Keratinocyte (primary cell): ENCODE results near the gene LAMA1. TPM values are rescaled to one million over a fixed set of nuclear protein-coding genes. Genes with fewer than 3 reads are reported as not detected.

Source experiments
- DNase-seq: peaks from one replicate; pipeline ENCODE4 v3.0.0-alpha.2; 2011; ENCODE audit warnings: low read depth, missing footprints, low spot score
- FAIRE-seq: peaks from 2 replicates; lab custom pipeline; 2011; peaks lifted over from hg19 to GRCh38; lab: Jason Lieb, UNC
- H2AFZ ChIP-seq: 2 replicates; pipeline ENCODE4 v1.6.0; 2012; ENCODE audit warnings: low read length, control low read depth, inconsistent platforms; ENCODE audit not compliant: control insufficient read depth
- H3K27ac ChIP-seq: 2 replicates; pipeline ENCODE4 v1.5.1; 2011; ENCODE audit warnings: low read length; ENCODE audit not compliant: control insufficient read depth, insufficient read depth
- H3K27me3 ChIP-seq: 3 replicates; pipeline ENCODE4 v1.6.0; 2011; ENCODE audit warnings: low read length; ENCODE audit not compliant: control insufficient read depth, insufficient read depth; ENCODE audit errors: extremely low read depth
- H3K36me3 ChIP-seq, 2 experiments: 2 replicates in 1 of 2; 3 replicates in 1 of 2; pipeline ENCODE4 v1.5.1; 2011; ENCODE audit warnings: low read length in 2 of 2, mild to moderate bottlenecking in 1 of 2; ENCODE audit not compliant: control insufficient read depth in 2 of 2, insufficient read depth in 2 of 2; ENCODE audit errors: extremely low read depth in 1 of 2
- H3K4me1 ChIP-seq: 3 replicates; pipeline ENCODE4 v1.5.1; 2011; ENCODE audit warnings: low read length; ENCODE audit not compliant: control insufficient read depth, insufficient read depth; ENCODE audit errors: extremely low read depth
- H3K4me2 ChIP-seq: 3 replicates; pipeline ENCODE4 v1.6.0; 2011; ENCODE audit warnings: low read depth, low read length; ENCODE audit not compliant: control insufficient read depth, insufficient read depth; ENCODE audit errors: extremely low read depth
- H3K4me3 ChIP-seq, 3 experiments: fragments of 200-600 bp in 1 of 3; sonication (generic) in 1 of 3; 2 replicates in 2 of 3; 3 replicates in 1 of 3; pipeline ENCODE4 v1.5.1; 2011 to 2016; ENCODE audit warnings: low read length in 3 of 3, mild to moderate bottlenecking in 3 of 3, control low read depth in 2 of 3, inconsistent platforms in 1 of 3, low read depth in 1 of 3, mixed read lengths in 1 of 3, mixed run types in 1 of 3, moderate library complexity in 1 of 3; ENCODE audit not compliant: control insufficient read depth in 2 of 3, insufficient read depth in 2 of 3; ENCODE audit errors: extremely low read depth in 1 of 3
- H3K79me2 ChIP-seq: 2 replicates; pipeline ENCODE4 v1.6.0; 2012; ENCODE audit warnings: low read length; ENCODE audit not compliant: control insufficient read depth, insufficient read depth
- H3K9ac ChIP-seq: 3 replicates; pipeline ENCODE4 v1.6.0; 2011; ENCODE audit warnings: low read length; ENCODE audit not compliant: control insufficient read depth, insufficient read depth; ENCODE audit errors: extremely low read depth
- H3K9me1 ChIP-seq: 3 replicates; pipeline ENCODE4 v1.6.0; 2011; ENCODE audit warnings: low read length; ENCODE audit not compliant: control insufficient read depth, insufficient read depth; ENCODE audit errors: extremely low read depth
- H3K9me3 ChIP-seq: 2 replicates; pipeline ENCODE4 v1.5.1; 2012; ENCODE audit warnings: low read depth, low read length; ENCODE audit not compliant: control insufficient read depth
- H4K20me1 ChIP-seq: 3 replicates; pipeline ENCODE4 v1.6.0; 2011; ENCODE audit warnings: low read length; ENCODE audit not compliant: control insufficient read depth, insufficient read depth; ENCODE audit errors: extremely low read depth
- CTCF ChIP-seq, 3 experiments: IDR thresholded peaks in 1 of 3; conservative IDR thresholded peaks in 1 of 3; optimal IDR thresholded peaks in 1 of 3; 2 replicates in 2 of 3; 3 replicates in 1 of 3; pipeline versions ENCODE3 to v1.5.1; 2011; ENCODE audit warnings: low read length in 3 of 3, mild to moderate bottlenecking in 3 of 3, moderate library complexity in 2 of 3, control low read depth in 1 of 3, inconsistent platforms in 1 of 3; ENCODE audit not compliant: insufficient read depth in 2 of 3; ENCODE audit errors: extremely low read depth in 1 of 3
- EZH2 ChIP-seq: IDR thresholded peaks from one replicate; pipeline ENCODE4 v1.6.1; 2012; ENCODE audit warnings: inconsistent platforms, mild to moderate bottlenecking, low read length, moderate library complexity
- dilution Hi-C: fragments of 300-500 bp; cut with MboI; formaldehyde crosslinking; loops from one replicate; pipeline ENCODE4 v1.7.0; 2020; ENCODE audit warnings: low sequenced_read_pairs; ENCODE audit not compliant: extremely low pct_ligation_motif_present
- polyA plus RNA-seq, 5 experiments: library from polyadenylated mRNA; depleted of rRNA in 3 of 5; stranded (reverse) in 3 of 5; stranded (forward) in 1 of 5; unstranded in 1 of 5; fragments of >200 nt; gene quantifications; 1 replicate in 1 of 5; 2 replicates in 3 of 5; 3 replicates in 1 of 5; pipeline versions ENCODE4 v1.2.1 to v1.2.3, GENCODE V29; 2011 to 2012; ENCODE audit warnings: missing spikeins in 2 of 5, low read depth in 1 of 5, low replicate concordance in 1 of 5
- small RNA-seq, 3 experiments: library from RNA; depleted of rRNA; stranded (forward); fragments of <200 nt; gene quantifications; one replicate each; pipeline ENCODE3, GENCODE V24; 2012; ENCODE audit warnings: low read depth in 3 of 3, low replicate concordance in 1 of 3; ENCODE audit not compliant: insufficient read length in 3 of 3

LAMA1 gene
- polyA plus RNA-seq, 1 donor (not counting 4 experiments of a cell fraction or from before 2014, with no cell fraction given) = 2.1 TPM

- no peaks in the 10 kb centered on the region for H3K9me3 ChIP-seq
- no peak overlapping the region for H2AFZ ChIP-seq
- H3K79me2 ChIP-seq = no peaks in the 10 kb centered on the region
- no peak overlapping the region for H3K27ac ChIP-seq
- TF ChIP-seq EZH2 = no peak
- no peak for TF ChIP-seq CTCF (optimal IDR thresholded peaks at IDR 0.05 in 1 of 3, IDR thresholded peaks at IDR 0.05 in 1 of 3, conservative IDR thresholded peaks at IDR 0.05 in 1 of 3; ENCODE audit: extremely low read depth in 1 of 3, insufficient read depth in 2 of 3, low read length in 3 of 3)
- H3K4me2 ChIP-seq = no peak overlapping the region
- peaks cover 3% of the 10 kb centered on the region for H3K27me3 ChIP-seq
- H4K20me1 ChIP-seq = no peaks in the 10 kb centered on the region
- no peak overlapping the region for H3K9ac ChIP-seq
- no peaks in the 10 kb centered on the region for H3K9me1 ChIP-seq
- no peaks in the 10 kb centered on the region for H3K4me1 ChIP-seq
- H3K36me3 ChIP-seq = no peaks in the 10 kb centered on the region
- no peak for DNase-seq
- no peak for FAIRE-seq
- dilution Hi-C loops = no loop called here
- no peak overlapping the region for H3K4me3 ChIP-seq
Measured at GRCh38 chr18:6891788-6892187, 225.8 kb downstream of the LAMA1 start.

Small RNA genes lying within 50 kb of the gene (small RNA-seq; reads per million reads assigned to genes)
- 0 reads per million in 3 experiments for gene RNU6-916P

Other genes starting within 250 kb of the LAMA1 start
- gene LRRC30, start 113.3 kb upstream of the LAMA1 start, polyA plus RNA-seq = not detected in 3 replicates